Measurements from ENCODE around the gene HCN4. TPM values are rescaled to one million over a fixed set of nuclear protein-coding genes. Genes with fewer than 3 reads are reported as not detected.

HCN4 gene
- total RNA-seq, 2 donors from 2014 or later, result 0.78 to 2.0 TPM

GRCh38 chr15:73323374-73323955 lies 45.3 kb downstream of the HCN4 start:
- no peaks in the 10 kb centered on the region for H3K27me3 ChIP-seq
- H3K36me3 ChIP-seq (replicated peaks in 1 of 2; ENCODE audit: insufficient read depth in 1 of 2, low read depth in 2 of 2), result no peaks in the 10 kb centered on the region
- intact Hi-C loops (cut with DNase I), result no loop called here
- H3K4me3 ChIP-seq, result no peak overlapping the region
- H3K9me3 ChIP-seq, result no peaks in the 10 kb centered on the region
- WGBS, 2 donors, result 83 to 89% methylated on average over 30 of the region's 30 CpGs
- DNase-seq, result no peak
- no peaks in the 10 kb centered on the region for H3K4me1 ChIP-seq
- H3K27ac ChIP-seq, result no peak overlapping the region
- TF ChIP-seq POLR2A (IDR thresholded peaks at IDR 0.05), result no peak
- no peak for TF ChIP-seq CTCF (IDR thresholded peaks at IDR 0.05)
- ATAC-seq, result no peak

GRCh38 chr15:73322665-73323373 lies 45.9 kb downstream of the HCN4 start:
- WGBS, 2 donors, result 74 to 92% methylated on average over 12 to 23 of the region's 38 CpGs
- DNase-seq (no peak), ATAC-seq (no peak)
- Histone ChIP-seq H3K36me3 (replicated peaks in 1 of 2; ENCODE audit: insufficient read depth in 1 of 2, low read depth in 2 of 2) (no peaks in the 10 kb centered on the region), H3K9me3 (no peaks in the 10 kb centered on the region), H3K4me1 (no peaks in the 10 kb centered on the region), H3K27me3 (no peaks in the 10 kb centered on the region), H3K4me3 (no peak overlapping the region), H3K27ac (no peak overlapping the region)
- TF ChIP-seq CTCF (IDR thresholded peaks at IDR 0.05) (no peak), POLR2A (IDR thresholded peaks at IDR 0.05) (no peak)
- intact Hi-C loops (cut with DNase I), result no loop called here

DNA sequence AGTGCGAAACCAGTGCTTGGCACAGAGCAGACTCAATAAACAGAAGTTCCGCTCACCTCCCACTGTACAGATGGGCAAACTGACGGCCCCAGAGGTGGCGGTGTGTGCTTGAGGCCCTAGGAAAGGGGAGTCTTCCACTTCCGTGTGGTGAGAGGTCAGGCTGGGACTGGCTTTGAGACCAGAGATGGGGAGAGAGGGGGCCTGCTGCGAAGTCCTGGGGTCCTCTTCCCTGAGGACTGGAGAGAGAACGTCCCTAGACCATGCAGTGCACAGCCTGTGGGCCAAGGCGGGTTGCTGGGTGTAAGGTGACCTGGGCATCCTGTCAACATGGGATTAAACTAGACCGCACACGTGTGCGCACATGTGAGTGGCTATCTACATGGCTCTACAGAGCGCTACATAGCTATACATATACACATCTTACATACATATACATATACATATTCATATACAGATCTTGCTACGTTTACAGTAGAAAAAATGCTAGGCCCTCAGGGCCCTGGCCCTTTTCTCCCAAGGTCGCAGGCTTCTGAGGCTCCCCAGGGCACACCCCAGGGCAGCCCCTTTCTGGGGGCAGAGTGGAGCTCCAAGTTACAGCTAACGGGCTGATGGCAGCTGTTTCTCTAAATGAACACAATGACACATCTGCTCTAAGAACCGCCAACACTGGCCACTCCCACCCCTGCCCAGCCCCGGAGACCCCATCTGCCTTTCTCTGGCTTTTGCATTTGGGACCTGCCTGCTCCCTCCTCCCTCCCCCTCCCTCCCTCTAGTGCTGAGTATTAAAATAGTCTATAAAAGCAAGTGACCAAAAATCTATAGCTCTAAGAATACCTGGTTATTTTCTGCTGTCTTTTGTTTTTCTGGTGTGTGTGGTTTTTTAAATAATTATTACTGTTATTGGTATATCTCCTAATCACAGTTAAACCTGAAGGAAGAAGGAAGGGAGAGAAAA lies 47.0 kb downstream of the HCN4 start:
- H3K27me3 ChIP-seq, result no peaks in the 10 kb centered on the region

DNA sequence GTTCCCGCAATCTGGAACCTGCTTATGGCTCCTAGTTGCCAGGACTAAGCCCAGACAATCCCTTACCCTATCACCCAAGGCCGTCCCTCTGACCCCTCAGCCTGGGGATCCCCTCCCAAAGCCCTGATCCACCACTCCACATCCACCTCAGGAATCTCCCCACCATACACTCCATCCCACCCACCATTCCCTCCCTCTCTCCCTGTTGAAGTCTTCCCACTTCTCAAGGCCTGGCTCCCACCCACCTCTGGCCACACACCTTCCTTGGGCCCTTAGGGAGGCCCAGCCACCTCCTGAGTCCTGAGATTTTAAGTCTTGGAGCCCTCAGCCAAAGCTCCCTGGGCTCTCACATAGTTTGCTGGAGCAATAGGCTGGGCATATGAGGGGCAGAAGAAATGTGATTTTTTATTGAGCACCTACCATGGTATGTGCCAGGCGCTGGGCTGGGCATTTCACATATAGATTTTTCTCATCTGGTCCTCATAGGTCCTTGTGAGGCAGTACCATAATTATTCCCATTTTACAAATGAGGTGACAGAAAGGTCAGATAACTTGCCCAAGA lies 48.1 kb downstream of the HCN4 start:
- intact Hi-C loops (cut with DNase I), result no loop called here
- Histone ChIP-seq H3K36me3 (replicated peaks in 1 of 2; ENCODE audit: insufficient read depth in 1 of 2, low read depth in 2 of 2) (no peaks in the 10 kb centered on the region), H3K27ac (no peak overlapping the region), H3K4me3 (no peak overlapping the region), H3K4me1 (no peaks in the 10 kb centered on the region), H3K9me3 (no peaks in the 10 kb centered on the region), H3K27me3 (no peaks in the 10 kb centered on the region)
- DNase-seq, result no peak
- WGBS, 2 donors, result 85 to 90% methylated on average over 3 of the region's 3 CpGs
- no peak for ATAC-seq
- no peak for TF ChIP-seq CTCF (IDR thresholded peaks at IDR 0.05)
- TF ChIP-seq POLR2A (IDR thresholded peaks at IDR 0.05), result no peak

More for the DNA sequence above, 47.0 kb downstream of the HCN4 start:
- no peak for ATAC-seq
- intact Hi-C loops (cut with DNase I), result no loop called here
- no peak for DNase-seq
- Histone ChIP-seq H3K27ac (no peak overlapping the region), H3K36me3 (replicated peaks in 1 of 2; ENCODE audit: insufficient read depth in 1 of 2, low read depth in 2 of 2) (no peaks in the 10 kb centered on the region), H3K9me3 (no peaks in the 10 kb centered on the region), H3K4me1 (no peaks in the 10 kb centered on the region), H3K4me3 (no peak overlapping the region)
- 74 to 77% methylated on average over 17 of the region's 17 CpGs for WGBS, 2 donors
- TF ChIP-seq POLR2A (IDR thresholded peaks at IDR 0.05) (no peak), CTCF (IDR thresholded peaks at IDR 0.05) (no peak)
